Stimulated activated CD4-positive, alpha-beta T cell treated with anti-CD3 and anti-CD28 coated beads, Interleukin-4, amount 100 ng/mL, for 24 hours (primary cell): Measurements from ENCODE around the gene MED17.

Experiments used
- DNase-seq: peaks from one replicate; pipeline ENCODE4 v3.0.0-alpha.2; 2020

The MED17 gene

DNA sequence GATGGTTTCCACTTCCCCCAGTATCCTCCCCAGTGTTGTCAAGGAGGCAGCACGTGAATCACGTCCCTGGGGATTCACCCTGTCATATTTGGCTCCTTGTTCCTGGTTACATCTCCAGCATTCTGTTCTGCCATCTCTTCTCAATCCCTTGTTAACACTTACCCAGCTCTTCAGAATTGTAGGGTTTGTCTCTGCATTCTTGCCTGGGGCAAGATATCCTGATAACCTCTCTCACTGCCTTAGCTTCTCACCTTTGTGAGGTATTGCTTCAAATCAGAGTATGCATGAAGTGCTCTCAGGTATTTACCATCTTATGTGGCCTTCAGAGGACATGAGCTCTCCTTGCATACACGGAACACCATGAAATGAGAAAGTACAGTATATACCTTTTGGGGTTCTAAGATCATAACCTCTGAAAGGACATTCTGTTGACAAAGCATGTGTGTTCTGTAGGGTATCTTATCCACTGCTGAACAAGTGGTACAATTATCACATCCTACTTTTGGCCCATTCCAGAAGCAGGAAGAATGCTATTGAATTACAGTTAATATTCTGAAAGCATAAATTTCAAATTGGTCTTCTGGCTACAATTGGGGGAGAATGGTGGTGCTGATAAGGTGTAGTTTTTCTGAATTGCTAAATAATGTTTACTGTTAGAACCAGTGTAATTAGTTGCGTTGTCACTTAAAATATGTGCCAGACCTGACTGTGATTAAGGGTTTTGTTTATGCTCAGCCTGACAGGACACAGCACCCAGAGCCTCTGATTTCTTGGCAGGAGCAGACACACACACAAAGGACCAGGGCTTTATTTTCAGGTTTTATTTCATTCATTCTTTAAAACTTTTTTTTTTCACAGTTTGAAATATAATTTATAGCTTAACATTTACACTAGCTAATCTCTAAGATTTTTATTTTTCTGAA is 33.6 kb downstream of the MED17 start:
- DNase-seq, result no peak

DNA sequence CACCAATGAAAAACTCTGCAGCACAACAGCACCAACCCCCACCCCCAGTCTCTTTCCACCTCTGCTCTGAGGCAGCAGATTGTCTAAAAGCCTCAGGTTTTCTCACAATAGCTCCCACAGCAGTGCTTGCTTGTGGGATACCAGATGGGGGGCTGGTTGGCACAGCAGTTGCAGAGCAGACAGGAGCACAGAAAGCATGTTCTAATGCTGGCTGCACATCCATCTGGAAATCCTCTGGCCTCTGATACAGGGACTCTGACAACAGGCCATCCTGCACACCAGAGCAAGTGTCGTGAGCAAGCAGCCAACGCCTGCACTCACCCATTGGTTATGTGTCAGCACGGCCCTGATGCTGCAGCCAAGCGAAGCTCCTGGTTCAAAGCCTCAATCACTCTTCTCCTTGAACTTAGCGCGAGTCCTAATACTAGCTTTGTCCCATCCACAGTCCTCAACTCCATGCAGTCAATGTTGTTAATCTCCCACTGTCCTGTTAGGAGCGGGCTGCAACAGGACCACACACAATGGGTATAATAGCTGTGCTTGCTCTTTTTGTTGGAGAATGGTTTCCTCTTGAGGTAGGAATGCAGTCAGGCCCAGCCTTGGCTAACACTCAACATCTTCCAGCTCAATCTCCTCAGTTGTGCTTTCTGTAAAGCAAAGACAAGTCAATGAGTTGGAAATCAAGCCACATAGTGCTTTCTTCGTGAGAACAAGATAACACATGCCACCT is 36.0 kb downstream of the MED17 start:
- no peak for DNase-seq

DNA sequence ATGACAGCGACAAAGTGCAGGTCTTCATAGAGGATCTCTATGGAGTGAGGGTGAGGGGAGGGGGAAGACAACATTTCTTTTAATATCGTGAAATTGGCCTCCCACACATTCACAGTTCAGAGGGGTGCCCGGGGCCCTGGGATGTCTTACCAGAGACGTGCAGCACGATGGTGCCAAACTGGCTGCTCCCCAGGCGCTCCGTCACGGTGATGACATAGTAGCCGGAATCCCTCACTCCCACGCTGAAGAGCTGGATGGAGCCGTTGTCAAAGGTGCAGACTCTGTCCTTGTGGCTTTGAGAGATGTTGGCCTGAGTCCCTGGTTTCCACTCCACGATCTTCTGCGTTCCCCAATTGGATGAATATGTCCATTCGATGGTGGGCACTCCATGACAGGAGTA is 36.8 kb downstream of the MED17 start:
- DNase-seq, result no peak

DNA sequence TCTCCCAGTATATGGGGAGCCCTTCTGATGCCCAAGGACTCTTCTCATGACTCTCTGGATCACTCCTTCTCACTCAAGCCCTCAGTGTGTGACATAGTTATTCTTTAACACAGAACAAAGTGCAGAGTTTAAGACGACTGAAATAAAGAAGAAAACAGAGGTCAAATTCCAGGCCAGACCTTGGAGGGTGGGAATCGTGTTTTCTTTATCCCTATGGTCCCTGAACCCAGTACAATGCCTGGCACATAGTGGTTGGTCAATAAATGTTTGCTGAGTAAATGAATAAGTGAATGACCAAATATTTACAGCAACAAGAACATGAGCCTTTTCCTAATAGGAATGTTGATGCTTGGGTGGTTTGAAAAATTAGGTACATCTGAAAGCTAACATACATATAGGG is 37.5 kb downstream of the MED17 start:
- DNase-seq, result no peak

DNA sequence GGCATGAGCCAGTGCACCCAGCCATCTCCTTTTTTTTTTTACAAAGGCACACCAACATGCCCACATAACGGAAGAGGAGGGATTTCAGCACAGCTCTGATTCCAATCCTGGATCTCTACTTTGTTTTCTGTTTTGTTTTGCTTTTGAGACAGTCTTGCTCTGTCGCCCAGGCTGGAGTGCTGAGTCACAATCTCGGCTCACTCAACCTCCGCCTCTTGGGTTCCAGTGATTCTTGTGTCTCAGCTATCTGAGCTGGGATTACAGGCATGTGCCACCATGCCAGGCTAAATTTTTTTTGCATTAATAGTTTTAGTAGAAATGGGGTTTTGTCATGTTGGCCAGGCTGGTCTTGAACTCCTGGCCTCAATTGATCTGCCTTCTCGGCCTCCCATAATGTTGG is 38.3 kb downstream of the MED17 start:
- no peak for DNase-seq

DNA sequence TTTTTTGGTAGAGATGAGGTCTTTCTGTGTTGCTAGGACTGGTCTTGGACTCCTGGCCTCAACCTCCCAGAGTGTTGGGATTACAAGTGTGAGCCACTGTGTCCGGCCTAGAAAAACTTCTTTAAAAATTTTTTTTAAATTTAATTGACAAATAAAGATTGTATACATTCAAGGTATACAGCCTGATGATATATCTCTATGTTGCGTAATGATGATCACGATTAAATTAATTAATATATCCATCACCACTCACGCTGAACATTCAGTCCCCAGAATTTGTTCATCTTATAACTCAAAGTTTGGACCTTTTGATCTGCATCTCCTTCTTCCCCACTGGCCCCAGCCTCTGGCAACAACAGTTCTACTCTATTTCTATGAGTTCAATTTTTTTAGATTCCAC is 39.1 kb downstream of the MED17 start:
- DNase-seq, result no peak

DNA sequence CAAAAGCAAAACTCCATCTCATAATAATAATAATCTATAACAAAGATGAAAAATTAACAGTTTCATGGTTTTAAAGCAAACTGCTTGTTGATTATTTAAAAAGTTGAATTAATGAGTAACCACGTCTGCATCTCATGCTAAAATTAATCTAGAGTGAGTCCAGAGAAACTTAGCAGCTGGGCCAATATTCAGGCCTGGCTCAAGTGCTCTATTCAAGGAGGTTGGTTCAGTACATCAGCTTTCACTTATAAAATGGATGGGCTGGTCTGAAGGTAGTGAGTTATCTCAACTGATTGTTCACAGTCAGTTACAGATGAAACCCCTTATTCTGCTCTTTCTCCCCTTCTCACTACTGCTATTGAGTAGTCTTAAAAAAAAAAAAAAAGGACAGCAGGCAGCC is 43.3 kb downstream of the MED17 start:
- no peak for DNase-seq

DNA sequence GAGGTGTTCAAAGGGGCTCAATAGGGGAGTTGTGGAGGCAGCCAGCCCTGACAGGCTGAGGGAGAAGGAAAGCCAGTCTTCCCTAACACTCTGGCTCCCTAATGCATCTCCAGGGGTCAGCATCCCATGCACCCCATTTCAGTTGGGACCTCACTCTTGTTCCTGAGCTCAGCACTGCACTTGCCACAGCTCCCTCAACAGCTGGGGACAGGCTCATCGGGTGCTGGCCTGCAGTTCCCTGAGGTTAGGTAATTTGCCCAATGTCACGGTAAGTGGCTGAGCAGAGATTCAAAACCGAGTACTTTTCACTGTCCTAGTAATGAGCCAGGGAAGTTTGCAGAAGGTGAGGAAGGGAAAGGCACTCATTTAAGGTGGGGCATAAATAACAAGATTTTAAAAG is 45.5 kb downstream of the MED17 start:
- no peak for DNase-seq

DNA sequence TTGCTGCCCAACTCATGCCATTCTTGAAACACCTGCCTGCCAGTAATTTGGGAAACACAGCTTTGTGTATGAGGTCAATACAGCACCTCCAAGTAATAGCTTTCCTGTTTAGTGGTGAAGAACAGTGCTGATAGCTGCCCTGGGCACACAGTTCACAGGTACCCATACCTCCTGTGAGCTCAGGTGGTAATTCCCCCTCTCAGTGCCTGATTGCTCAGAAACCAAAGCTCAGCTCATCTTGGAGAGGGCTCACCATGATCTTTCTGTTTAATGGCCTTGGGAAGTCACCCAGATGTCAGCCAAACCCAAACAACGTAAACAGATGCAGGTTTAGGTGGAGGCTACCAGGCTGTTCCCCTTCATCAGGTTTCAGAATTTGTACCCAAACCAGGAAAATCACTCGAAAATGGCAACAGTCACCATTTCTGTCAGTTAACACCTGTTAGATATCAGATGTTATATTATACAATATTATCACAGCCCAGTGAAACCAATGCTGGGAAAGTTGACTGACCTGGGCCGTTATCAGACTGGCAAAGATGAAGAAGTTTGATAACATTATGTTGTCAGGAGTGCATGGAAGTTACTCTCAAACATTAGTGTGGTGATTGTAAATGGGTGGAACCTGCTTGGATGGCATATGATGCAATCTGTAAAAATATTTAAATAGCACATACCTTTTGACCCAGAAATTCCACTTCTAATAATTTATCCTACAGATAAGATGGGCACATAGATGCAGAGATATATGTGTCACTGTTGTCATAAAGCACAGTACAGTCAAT is 47.5 kb downstream of the MED17 start:
- DNase-seq, result no peak

DNA sequence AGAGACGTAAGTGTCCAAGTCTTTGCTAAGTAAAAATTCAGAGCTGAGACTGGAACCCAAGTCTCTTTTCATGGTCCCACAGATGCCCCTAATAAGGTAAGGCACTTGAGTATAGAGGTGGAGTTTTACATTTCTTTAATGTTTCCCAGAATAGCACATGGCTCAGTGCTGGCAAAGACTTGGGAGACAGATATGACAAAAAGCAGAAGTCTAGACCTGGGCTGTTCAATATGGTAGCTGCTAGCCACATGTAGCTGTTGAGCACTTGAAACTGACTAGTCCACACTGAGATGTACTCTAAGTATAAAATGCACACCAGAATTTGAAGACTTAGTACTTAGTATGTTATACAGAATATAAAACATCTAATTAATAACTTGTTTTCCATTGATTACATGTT is 48.7 kb downstream of the MED17 start:
- DNase-seq, result no peak

DNA sequence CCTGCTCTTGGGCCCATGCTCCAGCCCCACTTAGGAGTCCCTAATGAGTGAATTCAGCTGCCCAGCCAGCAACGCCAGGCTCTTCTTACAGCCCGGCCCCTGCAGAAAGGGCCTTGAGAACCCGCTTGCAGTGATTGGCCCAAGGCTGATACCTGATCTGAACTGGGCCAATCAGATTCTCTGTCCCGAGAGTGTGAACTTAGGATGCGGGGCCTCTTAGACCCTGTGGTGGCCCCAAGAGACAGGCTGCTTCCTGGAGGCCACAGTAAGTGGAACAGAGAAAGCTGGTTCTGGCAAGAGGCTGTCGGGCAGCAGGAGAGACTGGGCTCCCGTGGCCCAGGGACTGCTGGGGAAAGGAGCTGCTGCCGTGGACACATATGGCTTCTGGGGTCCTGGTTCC is 54.9 kb downstream of the MED17 start:
- no peak for DNase-seq

DNA sequence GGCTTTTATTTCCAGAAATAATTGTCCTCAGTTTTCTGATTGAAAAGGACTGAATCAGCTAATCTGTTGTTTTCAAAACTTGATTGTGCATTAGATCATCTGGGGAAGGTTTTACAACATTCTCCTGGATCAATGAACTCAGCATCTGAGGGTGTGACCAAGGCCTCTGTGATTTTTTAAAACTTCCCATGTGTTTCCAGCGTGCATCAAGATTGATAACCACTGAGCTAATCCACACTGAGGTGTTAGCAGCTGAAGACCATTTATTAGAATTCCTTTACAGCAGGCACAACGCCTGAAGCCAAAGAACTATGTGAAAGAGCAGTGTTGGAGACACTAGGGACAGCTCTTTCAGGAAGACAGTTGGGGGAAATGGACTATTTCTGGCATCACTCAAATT is 56.1 kb downstream of the MED17 start:
- DNase-seq, result no peak

DNA sequence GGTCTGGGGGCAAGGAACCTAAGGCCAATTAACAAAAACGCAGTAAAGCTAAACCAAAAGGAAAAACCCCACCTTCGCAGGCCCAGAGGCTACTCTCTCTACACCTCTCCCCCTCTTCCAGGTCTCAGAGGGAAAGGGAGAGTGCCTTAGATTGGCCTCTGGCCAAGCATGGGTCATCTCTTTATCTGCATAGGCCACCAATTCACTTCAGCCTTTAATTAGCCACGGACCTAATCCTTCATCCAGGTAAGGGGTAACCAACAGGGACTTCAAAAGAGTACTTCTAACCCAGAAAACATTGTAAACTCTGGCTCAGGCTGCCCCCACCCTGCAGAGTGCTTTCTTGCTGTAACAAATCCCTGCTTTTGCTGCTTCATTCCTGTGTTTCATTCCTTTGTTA is 56.9 kb downstream of the MED17 start:
- DNase-seq, result no peak

DNA sequence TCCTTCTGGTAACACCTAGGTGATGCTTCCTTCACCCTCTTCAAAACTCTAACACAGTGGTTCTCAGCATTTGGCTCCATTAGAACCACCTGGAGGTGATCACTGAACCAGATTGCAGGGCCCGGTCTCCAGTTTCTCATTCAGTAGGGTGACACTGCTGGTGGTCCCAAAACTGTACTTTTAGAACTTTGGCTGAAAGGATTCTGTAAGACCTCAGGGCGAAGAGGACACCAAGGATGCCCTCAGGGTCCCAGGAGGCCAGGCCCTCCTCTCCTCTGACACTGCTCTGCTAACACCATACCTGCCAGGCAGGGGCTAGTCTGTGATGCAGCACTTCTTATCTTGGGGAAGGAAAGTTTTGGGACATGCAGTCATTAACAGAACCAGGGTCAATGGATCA is 57.4 kb downstream of the MED17 start:
- no peak for DNase-seq

DNA sequence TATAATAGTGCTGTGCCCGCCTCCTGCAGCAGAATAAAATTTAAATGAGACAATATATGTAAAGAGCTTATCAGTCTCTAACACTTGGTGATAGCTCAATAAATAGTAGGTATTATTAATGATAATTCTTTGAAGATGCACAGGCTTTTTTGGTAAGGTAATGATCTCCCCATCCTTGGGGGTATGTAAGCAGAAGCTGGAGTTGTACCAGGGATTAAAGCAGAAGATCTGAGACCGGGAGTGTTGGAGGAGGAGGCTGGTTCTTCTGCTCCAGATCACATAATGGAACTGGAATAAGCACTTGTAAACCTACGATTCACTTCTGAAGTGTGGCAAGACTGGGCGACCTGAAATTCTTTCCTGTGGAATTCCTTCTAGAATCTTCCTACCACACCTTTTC is 58.0 kb downstream of the MED17 start:
- DNase-seq, result no peak

DNA sequence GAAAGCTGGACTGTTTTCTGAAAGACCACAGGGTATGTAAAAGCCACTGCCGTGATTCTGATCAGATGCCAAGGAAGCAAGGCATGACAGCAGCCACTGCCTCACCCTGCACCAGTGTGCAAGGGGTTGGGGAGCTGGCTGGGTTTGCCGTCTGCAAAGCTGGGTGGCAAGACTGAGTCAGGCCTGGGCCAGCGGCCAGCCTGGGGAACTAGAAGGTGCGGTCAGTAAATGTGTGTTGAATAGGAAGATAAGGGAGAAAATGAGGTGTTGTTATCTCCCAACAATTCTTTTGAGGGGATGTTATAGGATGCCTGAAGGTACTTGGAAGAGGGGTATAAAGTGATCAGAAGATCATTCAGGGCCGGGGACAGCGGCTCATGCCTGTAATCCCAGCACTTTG is 58.4 kb downstream of the MED17 start:
- DNase-seq, result no peak

DNA sequence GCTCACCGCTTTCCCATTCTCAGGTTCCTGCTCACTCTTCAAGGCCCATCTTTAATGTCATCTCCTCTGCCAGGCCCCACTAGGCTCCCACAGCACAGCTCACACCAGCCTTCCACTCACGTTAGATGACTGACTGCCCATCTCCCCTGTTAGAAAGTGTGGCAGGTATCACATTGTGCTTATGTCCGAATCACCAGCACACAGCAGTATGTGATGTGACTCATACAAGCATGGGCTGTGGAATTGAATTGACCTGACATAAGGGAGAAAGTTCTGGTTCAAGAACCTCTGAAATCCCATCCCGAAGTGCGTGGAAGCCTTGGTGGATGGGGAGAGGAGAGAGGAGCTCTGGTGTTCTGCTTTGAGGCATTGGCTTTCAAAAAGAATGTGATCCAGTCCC is 59.8 kb downstream of the MED17 start:
- no peak for DNase-seq

DNA sequence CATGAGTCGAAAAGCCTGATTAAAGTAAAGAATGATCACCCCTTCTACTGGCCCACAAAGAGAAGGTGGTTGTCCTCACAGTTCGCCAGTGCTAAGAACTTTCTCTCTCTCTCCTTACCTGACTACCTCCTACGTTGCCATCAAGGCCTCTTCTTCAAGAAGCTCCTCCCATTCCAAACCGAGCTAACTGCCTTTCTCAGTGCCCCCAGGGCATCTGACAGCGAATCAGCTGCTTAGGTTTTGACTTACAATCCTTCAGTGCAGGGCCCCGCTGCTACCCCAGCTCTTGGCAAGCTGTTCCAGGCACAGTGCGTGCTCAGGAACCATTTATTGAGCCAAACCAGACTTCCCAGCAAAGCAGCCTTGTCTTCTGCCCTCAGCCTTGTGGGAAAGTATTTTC is 60.5 kb downstream of the MED17 start:
- DNase-seq, result no peak

DNA sequence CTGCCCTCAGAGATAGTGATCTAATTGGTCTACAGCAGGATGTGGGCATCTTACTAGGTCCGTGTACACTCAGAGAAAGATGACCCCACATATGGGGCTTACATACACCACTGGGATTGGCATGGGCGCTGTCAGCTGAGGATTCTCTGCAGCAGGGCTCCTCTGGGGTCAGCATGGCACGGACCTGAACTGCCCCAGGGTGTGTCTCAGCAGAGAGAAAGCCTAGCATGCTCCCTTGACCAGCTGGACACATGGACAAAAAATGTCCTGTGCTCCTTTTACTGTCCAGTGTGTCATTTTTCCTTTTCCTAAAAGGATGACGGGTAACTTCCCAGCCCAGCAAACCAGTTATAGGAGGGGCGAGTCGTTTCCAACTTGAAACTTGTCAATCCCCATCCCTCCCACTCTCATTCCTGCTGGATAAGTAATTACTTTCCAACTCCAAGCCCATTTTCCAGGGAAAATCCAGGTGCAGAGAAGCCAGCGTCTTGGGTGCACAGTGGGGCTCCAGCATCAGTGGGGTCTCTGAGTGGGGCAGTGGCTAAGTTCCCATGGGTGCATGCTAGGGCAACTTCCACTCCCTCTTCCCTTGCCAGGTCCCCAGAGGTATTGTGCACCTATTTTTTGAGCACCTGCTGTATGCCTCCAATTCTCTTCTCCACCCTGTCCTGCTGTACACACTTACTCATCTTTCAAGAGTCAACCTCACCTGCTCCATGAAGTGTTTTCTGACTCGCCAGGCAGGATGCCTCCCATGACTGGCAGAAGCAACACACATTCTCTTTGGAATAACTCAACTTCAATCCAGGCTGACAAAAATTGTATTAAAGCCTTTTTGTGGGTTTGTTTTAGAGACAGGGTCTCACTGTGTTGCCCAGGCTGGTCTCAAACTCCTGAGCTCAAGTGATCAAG is 61.4 kb downstream of the MED17 start:
- no peak for DNase-seq

DNA sequence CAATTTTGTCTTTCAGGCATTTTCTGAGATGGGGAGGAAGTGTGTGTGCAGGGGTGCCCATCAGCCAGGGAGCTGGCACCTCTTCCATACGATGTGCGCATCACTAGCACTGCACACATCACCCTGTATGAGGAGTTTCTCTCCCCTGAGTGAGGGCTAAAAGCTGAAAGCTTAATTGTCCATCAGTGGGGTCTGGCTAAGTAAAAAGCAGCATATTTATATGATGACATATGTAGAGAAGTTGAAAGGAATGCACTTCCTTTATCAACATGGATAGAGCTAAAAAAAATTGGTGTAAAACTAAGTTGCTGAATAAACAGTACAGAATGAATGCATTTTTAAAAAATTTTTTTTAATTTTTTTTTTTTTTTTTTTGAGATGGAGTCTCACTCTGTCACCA is 62.3 kb downstream of the MED17 start:
- no peak for DNase-seq

DNA sequence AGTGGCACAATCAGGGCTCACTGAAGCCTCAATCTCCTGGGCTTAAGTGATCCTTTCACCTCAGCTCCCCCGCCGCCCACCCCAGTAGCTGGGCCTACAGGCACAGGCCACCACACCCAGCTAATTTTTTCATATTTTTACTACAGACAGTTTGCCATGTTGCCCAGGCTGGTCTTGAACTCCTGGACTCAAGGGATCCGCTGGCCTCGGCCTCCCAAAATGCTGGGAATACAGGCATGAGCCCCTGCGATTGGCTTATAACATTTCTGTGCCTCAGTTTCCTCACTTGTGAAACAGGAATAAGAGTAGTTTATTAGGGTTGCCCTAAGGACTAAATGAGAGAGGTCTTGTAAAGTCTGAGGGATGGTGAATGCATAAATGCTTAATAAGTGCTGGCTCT is 65.1 kb downstream of the MED17 start:
- DNase-seq, result no peak

DNA sequence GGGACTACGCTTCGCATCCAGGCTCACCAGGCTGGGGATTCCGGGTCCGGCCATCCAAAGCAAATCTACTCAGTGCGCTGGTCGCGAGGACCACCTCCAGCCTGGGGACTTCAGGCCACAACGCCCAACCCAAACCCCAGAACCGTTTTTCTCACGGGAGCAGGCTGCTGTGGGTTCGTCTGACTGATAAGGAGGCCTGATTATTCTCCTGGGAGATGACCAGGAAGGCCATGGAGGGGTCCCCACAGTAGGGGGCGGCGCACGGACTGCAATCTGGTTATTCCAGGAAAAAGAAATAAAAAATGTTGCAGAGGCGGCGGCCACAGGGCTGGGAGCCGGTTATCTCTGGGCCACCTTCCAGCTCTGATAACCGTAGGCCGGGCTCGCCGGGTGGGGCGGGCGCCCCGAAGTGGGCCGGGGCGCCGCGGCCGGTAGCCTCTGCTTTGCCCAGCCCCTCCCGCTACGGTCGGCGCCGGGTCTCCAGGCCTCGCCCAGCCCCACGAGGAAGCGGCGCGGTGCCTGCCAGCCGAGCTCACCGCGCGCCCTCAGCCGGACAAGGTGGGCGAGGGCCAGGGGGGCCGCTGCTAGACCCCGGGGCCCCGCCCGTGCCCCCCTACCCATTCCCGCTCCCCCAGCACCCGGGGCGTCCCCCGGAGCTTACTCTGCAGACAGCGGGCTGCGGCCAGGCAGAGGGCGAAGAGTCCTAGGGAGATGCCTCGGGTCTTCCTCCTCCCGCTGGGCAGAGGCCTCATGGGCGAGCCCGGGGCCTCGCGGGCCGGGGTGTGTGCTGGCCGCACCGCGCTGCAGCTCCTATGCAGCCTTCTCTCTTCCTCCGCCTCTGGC is 65.9 kb downstream of the MED17 start:
- no peak for DNase-seq
